GM18951 (cell line): ENCODE results near the gene MFN2.

ENCODE experiments used
- POLR2A ChIP-seq: IDR thresholded peaks from 4 replicates; pipeline ENCODE4 v1.6.1; 2011; ENCODE audit warnings: mild to moderate bottlenecking; ENCODE audit not compliant: insufficient read length, insufficient read depth; ENCODE audit errors: extremely low read depth
- in situ Hi-C: fragments of 300-500 bp; cut with MboI; formaldehyde crosslinking; loops from one replicate; pipeline ENCODE4 v1.12.0; 2022; ENCODE audit warnings: low sequenced_read_pairs, mixed read lengths, inconsistent platforms; ENCODE audit not compliant: unreplicated experiment

MFN2 gene

GRCh38 chr1:11946647-11947046 lies 33.6 kb upstream of the MFN2 start:
- in situ Hi-C loops = no loop called here
- TF ChIP-seq POLR2A = no peak

- TF ChIP-seq POLR2A = no peak
These were observed 31.3 kb upstream of the MFN2 start for GRCh38 chr1:11948822-11949458.

GRCh38 chr1:11951901-11952300 lies 28.3 kb upstream of the MFN2 start:
- TF ChIP-seq POLR2A = no peak
- in situ Hi-C loops = no loop called here

More at GRCh38 chr1:11948822-11949458, 31.3 kb upstream of the MFN2 start:
- in situ Hi-C loops = no loop called here

GRCh38 chr1:11952455-11953109 lies 27.7 kb upstream of the MFN2 start:
- in situ Hi-C loops = no loop called here

GRCh38 chr1:11955221-11955620 lies 25.0 kb upstream of the MFN2 start:
- in situ Hi-C loops = no loop called here
- TF ChIP-seq POLR2A = no peak

More at GRCh38 chr1:11952455-11953109, 27.7 kb upstream of the MFN2 start:
- no peak for TF ChIP-seq POLR2A

- TF ChIP-seq POLR2A = no peak
- in situ Hi-C loops = no loop called here
These were observed 22.8 kb upstream of the MFN2 start for GRCh38 chr1:11957398-11957797.

GRCh38 chr1:11957897-11958296 lies 22.3 kb upstream of the MFN2 start:
- TF ChIP-seq POLR2A = no peak
- in situ Hi-C loops = no loop called here

GRCh38 chr1:11960276-11960675 lies 20.0 kb upstream of the MFN2 start:
- TF ChIP-seq POLR2A = no peak
- in situ Hi-C loops = no loop called here

- in situ Hi-C loops = no loop called here
- no peak for TF ChIP-seq POLR2A
These were observed 19.5 kb upstream of the MFN2 start for GRCh38 chr1:11960715-11961114.

GRCh38 chr1:11961230-11961629 lies 19.0 kb upstream of the MFN2 start:
- no peak for TF ChIP-seq POLR2A
- in situ Hi-C loops = no loop called here

GRCh38 chr1:11963622-11964021 lies 16.6 kb upstream of the MFN2 start:
- in situ Hi-C loops = no loop called here
- no peak for TF ChIP-seq POLR2A

- no peak for TF ChIP-seq POLR2A
- in situ Hi-C loops = no loop called here
These were observed 15.6 kb upstream of the MFN2 start for GRCh38 chr1:11964656-11965055.

- TF ChIP-seq POLR2A = no peak
- in situ Hi-C loops = no loop called here
These were observed 13.2 kb upstream of the MFN2 start for GRCh38 chr1:11967028-11967547.

- TF ChIP-seq POLR2A = no peak
These were observed 9.6 kb upstream of the MFN2 start for GRCh38 chr1:11970441-11971185.

GRCh38 chr1:11977625-11978024 lies 2.6 kb upstream of the MFN2 start:
- TF ChIP-seq POLR2A = no peak
- in situ Hi-C loops = no loop called here

More at GRCh38 chr1:11970441-11971185, 9.6 kb upstream of the MFN2 start:
- in situ Hi-C loops = no loop called here
